ENCODE measurements around the gene BGN. TPM values are rescaled to one million over a fixed set of nuclear protein-coding genes. Genes with fewer than 3 reads are reported as not detected.

Gene BGN
- total RNA-seq, 1 experiment from 2014 or later = not detected

GRCh38 chrX:153522259-153522658, 27.5 kb downstream of the BGN start:
- Mint-ChIP-seq H3K36me3 (ENCODE audit: insufficient read depth, unreplicated experiment) (peaks cover 5% of the 10 kb centered on the region), H3K27ac (ENCODE audit: unreplicated experiment) (no peak overlapping the region), H3K4me3 (ENCODE audit: low read depth, unreplicated experiment) (no peak overlapping the region), H3K9me3 (ENCODE audit: low read depth, unreplicated experiment) (no peaks in the 10 kb centered on the region), H3K27me3 (ENCODE audit: unreplicated experiment) (peaks cover 77% of the 10 kb centered on the region), H3K4me1 (ENCODE audit: low read depth, unreplicated experiment) (no peaks in the 10 kb centered on the region)
- no peak for DNase-seq
- no peak for TF ChIP-seq CTCF (IDR thresholded peaks at IDR 0.05; ENCODE audit: unreplicated experiment)
- intact Hi-C loops (cut with micrococcal nuclease; ENCODE audit: unreplicated experiment) = no loop called here
- CTCF ChIA-PET = no interaction called here
- BruUV-seq (replicated peaks) = no TSS peak

- H3K4me3 Mint-ChIP-seq (ENCODE audit: low read depth, unreplicated experiment) = no peak overlapping the region
- peaks cover 86% of the 10 kb centered on the region for H3K27me3 Mint-ChIP-seq (ENCODE audit: unreplicated experiment)
- H3K4me1 Mint-ChIP-seq (ENCODE audit: low read depth, unreplicated experiment) = no peaks in the 10 kb centered on the region
- no peak for TF ChIP-seq CTCF (IDR thresholded peaks at IDR 0.05; ENCODE audit: unreplicated experiment)
- H3K9me3 Mint-ChIP-seq (ENCODE audit: low read depth, unreplicated experiment) = no peaks in the 10 kb centered on the region
- intact Hi-C loops (cut with micrococcal nuclease; ENCODE audit: unreplicated experiment) = no loop called here
- CTCF ChIA-PET = interaction anchor here (0.8 kb wide), 1 partner anchor 503 kb away, joined by 5 read pairs; no protein-coding TSS in a partner anchor
- DNase-seq = no peak
- H3K36me3 Mint-ChIP-seq (ENCODE audit: insufficient read depth, unreplicated experiment) = peaks cover 5% of the 10 kb centered on the region
- no peak overlapping the region for H3K27ac Mint-ChIP-seq (ENCODE audit: unreplicated experiment)
- BruUV-seq (replicated peaks) = no TSS peak
These were observed 28.5 kb downstream of the BGN start for GRCh38 chrX:153523269-153523668.

- no peak for DNase-seq
- CTCF ChIA-PET = no interaction called here
- Mint-ChIP-seq H3K27ac (ENCODE audit: unreplicated experiment) (no peak overlapping the region), H3K36me3 (ENCODE audit: insufficient read depth, unreplicated experiment) (peaks cover 5% of the 10 kb centered on the region), H3K27me3 (ENCODE audit: unreplicated experiment) (peaks cover 86% of the 10 kb centered on the region), H3K4me3 (ENCODE audit: low read depth, unreplicated experiment) (no peak overlapping the region), H3K4me1 (ENCODE audit: low read depth, unreplicated experiment) (no peaks in the 10 kb centered on the region), H3K9me3 (ENCODE audit: low read depth, unreplicated experiment) (no peaks in the 10 kb centered on the region)
- intact Hi-C loops (cut with micrococcal nuclease; ENCODE audit: unreplicated experiment) = no loop called here
- BruUV-seq (replicated peaks) = no TSS peak
- no peak for TF ChIP-seq CTCF (IDR thresholded peaks at IDR 0.05; ENCODE audit: unreplicated experiment)
These were observed 29.5 kb downstream of the BGN start for GRCh38 chrX:153524234-153524633.

GRCh38 chrX:153525451-153525850, 30.7 kb downstream of the BGN start:
- peaks cover 5% of the 10 kb centered on the region for H3K36me3 Mint-ChIP-seq (ENCODE audit: insufficient read depth, unreplicated experiment)

More at GRCh38 chrX:153525451-153525850, 30.7 kb downstream of the BGN start:
- Mint-ChIP-seq H3K27me3 (ENCODE audit: unreplicated experiment) (peaks cover 79% of the 10 kb centered on the region), H3K9me3 (ENCODE audit: low read depth, unreplicated experiment) (no peaks in the 10 kb centered on the region), H3K4me1 (ENCODE audit: low read depth, unreplicated experiment) (no peaks in the 10 kb centered on the region), H3K4me3 (ENCODE audit: low read depth, unreplicated experiment) (no peak overlapping the region), H3K27ac (ENCODE audit: unreplicated experiment) (no peak overlapping the region)
- BruUV-seq (replicated peaks) = no TSS peak
- intact Hi-C loops (cut with micrococcal nuclease; ENCODE audit: unreplicated experiment) = no loop called here
- CTCF ChIA-PET = no interaction called here
- DNase-seq = no peak
- no peak for TF ChIP-seq CTCF (IDR thresholded peaks at IDR 0.05; ENCODE audit: unreplicated experiment)

All from Calu3 (cell line).